HL-60/S4 treated with phorbol 12-myristate 13-acetate at 8.2 ng/mL for 4 days and 3 days (cell line): ENCODE results near the gene PCP2.

Experiments used
- in situ Hi-C: fragments of 300-500 bp; cut with MboI; formaldehyde crosslinking; loops from 2 replicates; pipeline ENCODE4 v1.15.0; 2022; ENCODE audit warnings: low sequenced_read_pairs

PCP2 gene

GRCh38 chr19:7633698-7634097 lies at the start of gene PCP2:
PCP2 (minus strand) TSS chr19:7633719; CDS start chr19:7633457, 262 bp downstream.
- in situ Hi-C loops = no loop called here

DNA sequence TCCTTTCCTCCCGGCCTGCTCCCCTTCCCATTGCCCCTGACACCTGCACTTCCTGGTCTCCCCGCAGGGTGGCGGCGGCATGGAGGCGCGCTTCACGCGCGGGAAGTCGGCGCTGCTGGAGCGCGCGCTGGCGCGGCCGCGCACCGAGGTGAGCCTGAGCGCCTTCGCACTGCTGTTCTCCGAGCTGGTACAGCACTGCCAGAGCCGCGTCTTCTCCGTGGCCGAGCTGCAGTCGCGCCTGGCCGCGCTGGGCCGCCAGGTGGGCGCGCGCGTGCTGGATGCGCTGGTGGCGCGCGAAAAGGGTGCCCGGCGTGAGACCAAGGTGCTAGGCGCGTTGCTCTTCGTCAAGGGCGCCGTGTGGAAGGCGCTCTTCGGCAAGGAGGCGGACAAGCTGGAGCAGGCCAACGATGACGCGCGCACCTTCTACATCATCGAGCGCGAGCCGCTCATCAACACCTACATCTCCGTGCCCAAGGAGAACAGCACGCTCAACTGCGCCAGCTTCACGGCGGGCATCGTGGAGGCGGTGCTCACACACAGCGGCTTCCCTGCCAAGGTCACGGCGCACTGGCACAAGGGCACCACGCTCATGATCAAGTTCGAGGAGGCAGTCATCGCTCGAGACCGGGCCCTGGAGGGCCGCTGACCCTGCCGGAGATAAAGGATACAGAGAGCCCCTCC lies 48.8 kb upstream of the PCP2 start:
- in situ Hi-C loops = no loop called here

DNA sequence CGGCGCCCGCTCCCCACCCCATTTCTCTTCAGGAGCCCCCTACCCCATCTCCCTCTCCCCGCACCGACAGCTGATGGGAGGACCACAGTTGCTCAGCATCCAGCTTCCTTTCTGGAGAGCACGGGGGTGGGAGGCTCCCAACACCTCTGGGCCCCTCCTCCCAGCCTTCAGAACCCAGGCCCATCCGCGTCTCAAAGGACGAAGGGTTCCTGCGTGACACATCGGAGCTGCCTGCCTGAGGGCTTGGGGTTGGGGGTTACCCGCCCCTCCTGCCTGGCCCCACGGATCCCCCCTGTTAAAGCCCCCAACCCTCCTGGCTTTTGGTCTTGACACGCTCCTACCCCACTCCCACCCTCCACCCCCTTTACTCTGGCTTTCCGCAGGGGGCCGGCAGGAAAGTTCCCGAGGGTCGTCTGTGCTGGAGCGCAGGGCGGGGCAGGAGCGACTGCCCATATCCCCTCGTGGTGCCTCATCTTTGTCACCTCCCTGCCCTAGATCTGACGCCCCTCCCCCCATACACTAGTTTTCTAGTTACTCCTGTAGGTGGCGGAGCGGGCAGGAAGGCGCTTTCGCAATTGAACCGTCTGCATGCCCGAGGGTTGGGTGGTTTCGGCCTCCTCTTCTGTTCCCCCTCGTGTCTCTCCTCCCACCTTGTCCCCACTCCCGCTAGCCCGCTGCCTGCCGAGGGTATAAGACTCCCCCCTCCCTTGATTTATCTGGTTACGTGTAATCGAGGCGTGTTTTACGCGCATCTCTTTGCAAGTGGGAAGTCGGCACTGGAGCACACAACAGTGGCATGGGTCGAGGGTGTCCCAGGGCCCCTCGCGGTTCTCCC lies 48.0 kb upstream of the PCP2 start:
- in situ Hi-C loops = no loop called here

DNA sequence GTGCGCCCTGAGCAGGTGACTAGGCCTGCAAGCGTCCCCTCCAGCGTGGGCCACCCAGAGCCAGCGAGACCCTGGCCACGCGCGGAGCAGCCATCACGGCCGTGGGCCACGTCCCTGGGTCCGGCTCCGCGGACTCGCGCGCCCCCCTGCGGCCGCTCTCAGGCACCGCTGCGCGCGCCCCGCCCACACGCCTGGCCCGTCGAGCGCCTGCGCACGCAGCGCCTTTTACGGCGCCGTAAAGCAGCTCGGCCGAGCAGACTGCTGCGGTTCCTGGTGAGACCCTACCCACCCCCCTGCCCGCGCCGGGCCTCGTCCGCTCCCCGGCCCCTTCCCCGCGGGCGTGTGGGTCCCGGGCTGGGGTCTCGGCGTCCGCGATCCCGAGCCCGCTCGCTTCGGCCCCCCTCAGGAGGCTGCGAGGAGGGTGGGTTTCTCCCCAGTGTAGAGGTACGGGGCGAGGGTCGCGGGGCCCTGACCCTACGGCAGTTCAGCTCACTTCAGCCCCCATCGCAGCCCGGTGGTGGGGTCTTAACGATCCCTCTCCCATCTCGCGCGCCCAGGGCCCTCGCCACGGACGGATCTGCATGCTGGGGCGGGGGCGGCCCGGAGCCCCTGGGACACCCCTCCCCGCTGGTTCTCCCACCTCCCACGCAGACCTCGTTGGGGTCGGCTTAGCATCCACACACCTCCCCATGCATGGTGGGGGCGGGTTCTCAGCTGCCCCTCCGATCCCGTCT lies 47.3 kb upstream of the PCP2 start, which contains the start of gene TRAPPC5:
TSS of gene TRAPPC5 (plus strand) at position 228 of the 734 bp plus-strand sequence. CDS start 1,421 bp downstream, outside the sequence.
- in situ Hi-C loops = no loop called here

DNA sequence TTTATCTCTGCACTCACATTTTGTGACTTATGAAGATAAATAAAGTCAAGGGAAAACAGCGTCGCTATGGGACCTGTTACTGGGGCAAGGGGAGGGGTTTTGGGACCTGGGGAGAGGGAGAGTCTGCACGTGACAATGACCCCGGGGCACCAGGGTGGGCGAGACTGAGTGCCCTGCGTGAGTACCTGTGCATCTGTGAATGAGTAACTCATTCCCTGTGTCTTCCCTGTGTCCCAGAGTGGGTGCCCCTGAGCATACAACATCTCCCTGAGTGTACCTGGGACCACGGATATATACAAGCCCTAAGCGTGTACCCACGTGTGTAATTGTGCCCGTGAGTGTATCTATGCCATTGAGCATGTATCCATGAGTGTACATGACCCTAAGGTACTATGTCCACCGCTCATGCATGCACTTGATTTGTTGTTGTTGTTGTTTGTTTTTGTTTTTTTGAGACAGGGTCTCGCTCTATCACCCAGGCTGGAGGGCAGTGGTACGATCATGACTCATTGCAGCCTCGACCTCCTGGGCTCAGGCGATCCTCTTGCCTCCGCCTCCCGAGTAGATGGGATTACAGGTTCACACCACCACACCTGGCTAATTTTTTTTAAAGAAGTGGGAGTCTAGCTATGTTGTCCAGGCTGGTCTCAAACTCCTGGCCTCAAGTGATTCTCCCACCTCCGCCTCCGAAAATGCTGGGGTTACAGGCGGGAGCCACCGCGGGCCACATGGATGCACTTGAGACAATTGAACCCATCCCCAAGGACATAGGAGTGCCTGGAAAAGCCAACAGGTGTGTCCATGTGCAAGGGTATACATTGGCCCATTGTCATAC lies 46.5 kb upstream of the PCP2 start:
- in situ Hi-C loops = no loop called here

DNA sequence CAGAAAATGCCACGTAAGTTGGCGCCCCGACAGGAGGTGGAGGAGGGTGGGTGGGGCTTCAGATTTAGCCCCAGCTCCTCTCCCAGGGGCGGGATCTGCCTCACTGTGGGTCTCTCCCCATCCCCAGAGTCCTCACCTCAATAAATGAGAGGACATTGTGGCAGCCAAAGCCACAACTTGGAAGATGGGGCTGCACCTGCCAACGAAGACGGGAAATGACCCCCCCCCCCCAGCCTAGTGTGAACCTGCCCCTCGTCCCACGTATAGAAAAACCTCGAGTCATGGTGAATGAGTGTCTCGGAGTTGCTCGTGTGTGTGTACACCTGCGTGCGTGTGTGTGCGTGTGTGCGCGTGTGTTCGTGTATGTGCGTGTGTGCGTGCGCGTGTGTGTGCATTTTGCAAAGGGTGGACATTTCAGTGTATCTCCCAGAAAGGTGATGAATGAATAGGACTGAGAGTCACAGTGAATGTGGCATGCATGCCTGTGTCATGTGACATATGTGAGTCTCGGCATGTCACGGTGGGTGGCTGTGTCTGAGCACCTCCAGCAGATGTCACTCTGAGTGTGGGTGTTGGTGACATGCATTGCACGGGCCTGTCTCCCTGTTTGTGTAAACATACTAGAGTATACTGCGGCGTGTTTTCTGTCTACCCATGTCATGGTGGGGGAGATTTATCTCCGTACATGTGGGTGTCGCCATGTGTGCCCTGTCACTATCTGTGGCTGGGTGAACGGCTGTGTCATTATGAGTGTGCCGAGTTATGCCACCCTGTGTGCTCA lies 45.6 kb upstream of the PCP2 start:
- in situ Hi-C loops = no loop called here

DNA sequence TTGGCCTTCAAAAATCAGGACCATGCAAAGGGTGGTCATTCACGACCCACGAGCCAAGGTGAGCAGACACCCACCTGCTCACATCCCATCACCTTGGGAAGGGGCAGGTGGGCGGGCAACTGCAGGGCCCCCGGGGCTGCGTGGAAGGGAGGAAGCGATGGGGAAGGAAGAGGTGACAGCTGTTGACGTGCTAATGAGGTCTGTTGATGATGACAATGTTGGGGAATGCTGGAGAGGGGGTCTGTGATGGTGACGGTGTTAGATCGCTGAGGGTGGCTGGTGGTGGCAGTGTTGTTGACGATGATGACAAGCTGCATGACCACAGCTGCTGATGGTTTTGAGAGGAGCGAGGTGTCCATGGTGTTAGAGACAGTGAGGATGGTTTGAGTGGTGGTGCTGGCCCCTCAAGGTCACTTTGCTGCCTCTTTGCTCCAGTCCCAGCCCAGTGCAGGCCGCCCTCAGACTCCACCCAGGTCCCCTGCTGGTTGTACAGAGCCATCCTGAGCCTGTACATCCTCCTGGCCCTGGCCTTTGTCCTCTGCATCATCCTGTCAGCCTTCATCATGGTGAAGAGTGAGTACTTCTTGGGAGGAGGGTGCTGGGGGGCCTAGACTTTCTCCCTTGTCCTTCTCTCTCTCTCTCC lies 44.3 kb upstream of the PCP2 start:
- in situ Hi-C loops = no loop called here

GRCh38 chr19:7676854-7677253 lies 43.3 kb upstream of the PCP2 start, which contains the start of gene MCEMP1:
MCEMP1 (plus strand) TSS chr19:7677090; CDS start chr19:7677121, 31 bp downstream.
- in situ Hi-C loops = no loop called here

DNA sequence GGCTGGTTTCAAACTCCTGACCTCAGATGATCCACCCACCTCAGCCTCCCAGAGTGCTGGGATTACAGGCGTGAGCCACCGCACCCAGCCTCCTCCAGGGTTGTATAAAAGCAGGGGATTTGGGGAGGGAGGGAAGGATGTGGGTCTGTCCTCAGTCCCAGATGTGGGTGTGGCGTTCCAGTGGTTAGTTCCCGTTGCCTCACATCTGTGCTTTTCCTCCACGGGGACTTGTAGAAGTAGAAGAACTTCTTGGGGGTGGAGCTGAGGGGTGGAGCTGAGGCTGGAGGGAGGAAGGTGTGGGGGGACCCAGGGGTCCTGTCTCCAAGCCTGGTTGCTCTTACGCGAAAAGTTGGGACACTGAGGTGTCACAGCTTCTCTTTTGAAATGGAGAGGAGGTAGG lies 42.9 kb upstream of the PCP2 start:
- in situ Hi-C loops = no loop called here

- in situ Hi-C loops = no loop called here
Measured at GRCh38 chr19:7674010-7675005, 40.8 kb upstream of the PCP2 start.

- in situ Hi-C loops = no loop called here
Measured at GRCh38 chr19:7672522-7672921, 39.0 kb upstream of the PCP2 start.

DNA sequence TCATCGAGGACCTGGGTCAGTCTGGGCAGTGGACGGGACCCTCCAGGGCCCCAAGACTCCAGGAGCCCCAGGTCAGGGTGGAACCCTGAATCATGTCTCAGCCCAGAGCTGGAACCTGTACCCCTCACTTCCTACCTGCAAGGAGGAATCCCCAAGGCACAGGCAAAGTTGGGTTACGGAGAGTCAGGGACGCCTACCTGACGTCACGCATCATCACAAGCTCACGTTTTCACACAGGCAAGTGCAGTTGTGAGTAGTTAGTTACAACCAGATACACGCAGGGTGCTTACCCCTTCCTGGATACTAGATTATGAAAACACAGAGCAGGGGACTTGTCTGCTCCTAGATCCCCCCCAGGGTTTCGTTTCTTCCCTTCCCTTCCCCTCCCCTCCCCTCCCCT lies 37.3 kb upstream of the PCP2 start:
- in situ Hi-C loops = no loop called here

DNA sequence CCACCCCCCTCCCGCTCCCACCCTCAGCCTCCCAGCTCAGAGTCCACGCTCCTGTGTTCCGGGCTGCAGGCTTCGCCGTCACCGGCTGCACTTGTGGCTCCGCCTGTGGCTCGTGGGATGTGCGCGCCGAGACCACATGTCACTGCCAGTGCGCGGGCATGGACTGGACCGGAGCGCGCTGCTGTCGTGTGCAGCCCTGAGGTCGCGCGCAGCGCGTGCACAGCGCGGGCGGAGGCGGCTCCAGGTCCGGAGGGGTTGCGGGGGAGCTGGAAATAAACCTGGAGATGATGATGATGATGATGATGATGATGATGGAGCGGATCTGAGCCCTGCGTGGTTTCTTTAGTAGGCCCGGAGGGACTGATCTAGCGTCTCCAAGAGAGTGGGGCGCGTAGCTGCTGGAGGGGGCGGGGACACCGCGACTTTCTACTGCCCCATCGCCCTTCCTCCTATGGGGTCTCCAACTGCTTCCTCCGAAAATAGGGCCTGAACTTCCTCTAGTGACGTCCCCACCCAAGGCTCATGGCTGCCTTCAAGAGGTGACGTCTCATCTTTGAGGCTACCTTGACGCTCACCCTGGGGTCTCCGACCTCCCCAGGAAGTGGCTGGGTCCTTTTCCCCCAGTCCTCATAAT lies 36.7 kb upstream of the PCP2 start:
- in situ Hi-C loops = no loop called here

DNA sequence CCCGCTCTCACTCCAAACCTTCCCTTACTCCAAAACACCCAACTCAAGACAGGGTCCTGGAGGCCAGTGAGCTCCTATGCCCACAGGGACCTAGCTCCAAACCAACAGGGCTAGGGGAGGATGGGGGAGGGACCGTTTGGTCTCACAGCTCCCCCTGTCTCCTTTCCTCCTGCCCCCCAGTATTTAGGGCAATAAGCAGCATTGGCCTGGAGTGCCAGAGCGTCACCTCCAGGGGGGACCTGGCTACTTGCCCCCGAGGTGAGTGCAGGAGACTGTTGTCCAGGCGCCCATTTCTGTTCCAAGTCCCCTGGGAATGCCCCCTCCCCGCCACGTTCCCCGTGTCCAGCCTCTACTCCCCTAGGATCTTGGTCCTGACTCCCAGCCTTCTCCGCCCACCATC lies 36.1 kb upstream of the PCP2 start:
- in situ Hi-C loops = no loop called here

- in situ Hi-C loops = no loop called here
Measured at GRCh38 chr19:7668842-7669241, 35.3 kb upstream of the PCP2 start, which contains the start of gene RETN. RETN (plus strand) TSS chr19:7669049; CDS start chr19:7669327, 278 bp downstream.

GRCh38 chr19:7665076-7665475 lies 31.6 kb upstream of the PCP2 start:
- in situ Hi-C loops = no loop called here

GRCh38 chr19:7663706-7664105 lies 30.2 kb upstream of the PCP2 start:
- in situ Hi-C loops = no loop called here
